OCI-LY3 (cell line): Measurements from ENCODE around the gene AGBL4.

Experiments used
- CTCF ChIP-seq: fragments of 200-600, 300-600 bp; sonication (generic); IDR thresholded peaks from 2 replicates; pipeline ENCODE4 v1.5.1; 2014; ENCODE audit warnings: antibody characterized with exemption, low read length, low read depth
- EZH2phosphoT487 ChIP-seq: fragments of 200-600 bp; shearing (Covaris generic); IDR thresholded peaks from 2 replicates; pipeline ENCODE4 v1.6.1; 2018; ENCODE audit warnings: antibody characterized with exemption, mixed run types, low read depth

DNA sequence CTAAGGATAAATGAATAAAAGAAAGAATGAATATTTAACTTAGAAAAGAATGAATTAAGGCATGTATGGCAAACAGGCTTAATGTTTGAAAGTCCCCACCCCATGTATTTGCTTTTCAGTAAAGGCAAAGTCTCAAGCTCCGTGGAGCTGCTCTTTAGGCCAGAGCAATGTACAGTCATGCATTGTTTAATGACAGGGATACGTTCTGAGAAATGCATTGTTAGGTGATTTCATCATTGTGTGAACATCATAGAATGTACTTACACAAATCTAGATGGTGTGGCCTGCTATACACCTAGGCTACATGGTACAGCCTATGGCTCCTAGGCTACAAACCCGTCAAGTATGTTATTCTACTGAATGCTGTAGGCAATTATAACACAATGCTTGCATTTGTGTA lies 1500.2 kb downstream of the AGBL4 start:
- TF ChIP-seq CTCF (no peak), EZH2phosphoT487 (no peak)
